Measurements from ENCODE around the gene CCNF.

The CCNF gene

GRCh38 chr16:2481676-2482075 is 52.4 kb downstream of the CCNF start:
- Histone ChIP-seq H3K9ac (peak overlapping the region; percentile 66; the same call in 1 of the 2 replicates), H3K4me1 (peaks cover 84% of the 10 kb centered on the region), H3K4me2 (peak overlapping the region; percentile 83; the same call in 1 of the 2 replicates), H3K4me3 (no peak overlapping the region), H4K20me1 (peaks cover 100% of the 10 kb centered on the region), H3K27me3 (no peaks in the 10 kb centered on the region), H3K9me3 (no peaks in the 10 kb centered on the region), H3K36me3 (peaks cover 56% of the 10 kb centered on the region), H3K27ac (peak overlapping the region; percentile 67; the same call in 1 of the 2 replicates)
- no peak for TF ChIP-seq Cebpa-rat (IDR thresholded peaks at IDR 0.05)

- Histone ChIP-seq H3K4me3 (no peak overlapping the region; the same call in 1 of the 2 replicates), H3K27ac (peak overlapping the region; percentile 67), H3K4me1 (peaks cover 84% of the 10 kb centered on the region), H3K9me3 (no peaks in the 10 kb centered on the region), H4K20me1 (peaks cover 100% of the 10 kb centered on the region), H3K36me3 (peaks cover 56% of the 10 kb centered on the region), H3K27me3 (no peaks in the 10 kb centered on the region), H3K9ac (peak overlapping the region; percentile 66), H3K4me2 (peak overlapping the region; percentile 83)
- TF ChIP-seq Cebpa-rat (IDR thresholded peaks at IDR 0.05) = no peak
Observed at GRCh38 chr16:2482249-2482648, 53.0 kb downstream of the CCNF start.

- H3K4me3 ChIP-seq = no peak overlapping the region; the same call in 1 of the 2 replicates
- H3K4me1 ChIP-seq = peaks cover 84% of the 10 kb centered on the region
- H3K9ac ChIP-seq = peak overlapping the region; percentile 66
- no peaks in the 10 kb centered on the region for H3K9me3 ChIP-seq
- H4K20me1 ChIP-seq = peaks cover 100% of the 10 kb centered on the region
- no peaks in the 10 kb centered on the region for H3K27me3 ChIP-seq
- no peak for TF ChIP-seq Cebpa-rat (IDR thresholded peaks at IDR 0.05)
- peaks cover 53% of the 10 kb centered on the region for H3K36me3 ChIP-seq
- peak overlapping the region; percentile 67 for H3K27ac ChIP-seq
- H3K4me2 ChIP-seq = peak overlapping the region; percentile 83
Observed at GRCh38 chr16:2482708-2483534, 53.7 kb downstream of the CCNF start.

- H3K27me3 ChIP-seq = no peaks in the 10 kb centered on the region
- no peaks in the 10 kb centered on the region for H3K9me3 ChIP-seq
- H3K4me1 ChIP-seq = peaks cover 85% of the 10 kb centered on the region
- no peak for TF ChIP-seq Cebpa-rat (IDR thresholded peaks at IDR 0.05)
- peak overlapping the region; percentile 66 for H3K9ac ChIP-seq
- peak overlapping the region; percentile 83 for H3K4me2 ChIP-seq
- H3K36me3 ChIP-seq = peaks cover 40% of the 10 kb centered on the region
- H3K27ac ChIP-seq = peak overlapping the region; percentile 67
- peaks cover 100% of the 10 kb centered on the region for H4K20me1 ChIP-seq
- H3K4me3 ChIP-seq = no peak overlapping the region; the same call in 1 of the 2 replicates
Observed at GRCh38 chr16:2483939-2484897, 55.0 kb downstream of the CCNF start.

- Histone ChIP-seq H3K27ac (peak overlapping the region; percentile 67), H4K20me1 (peaks cover 100% of the 10 kb centered on the region), H3K36me3 (peaks cover 40% of the 10 kb centered on the region), H3K4me2 (peak overlapping the region; percentile 83), H3K27me3 (no peaks in the 10 kb centered on the region), H3K4me1 (peaks cover 85% of the 10 kb centered on the region), H3K4me3 (no peak overlapping the region), H3K9ac (peak overlapping the region; percentile 56), H3K9me3 (no peaks in the 10 kb centered on the region)
- no peak; the same call in 1 of the 2 replicates for TF ChIP-seq Cebpa-rat (IDR thresholded peaks at IDR 0.05)
Observed at GRCh38 chr16:2484898-2485508, 55.8 kb downstream of the CCNF start.

GRCh38 chr16:2485811-2486507 is 56.7 kb downstream of the CCNF start:
- peaks cover 76% of the 10 kb centered on the region for H3K4me1 ChIP-seq
- H3K36me3 ChIP-seq = peaks cover 40% of the 10 kb centered on the region
- H3K4me3 ChIP-seq = no peak overlapping the region
- H3K9ac ChIP-seq = peak overlapping the region; percentile 56
- H3K9me3 ChIP-seq = no peaks in the 10 kb centered on the region
- no peaks in the 10 kb centered on the region for H3K27me3 ChIP-seq
- TF ChIP-seq Cebpa-rat (IDR thresholded peaks at IDR 0.05) = no peak
- H4K20me1 ChIP-seq = peaks cover 100% of the 10 kb centered on the region
- peak overlapping the region; percentile 83 for H3K4me2 ChIP-seq
- H3K27ac ChIP-seq = peak overlapping the region; percentile 67

- Histone ChIP-seq H4K20me1 (peaks cover 100% of the 10 kb centered on the region), H3K27ac (peak overlapping the region; percentile 67), H3K4me1 (peaks cover 66% of the 10 kb centered on the region), H3K4me2 (peak overlapping the region; percentile 83), H3K9ac (peak overlapping the region; percentile 56), H3K36me3 (peaks cover 38% of the 10 kb centered on the region), H3K27me3 (no peaks in the 10 kb centered on the region), H3K4me3 (no peak overlapping the region), H3K9me3 (no peaks in the 10 kb centered on the region)
- TF ChIP-seq Cebpa-rat (IDR thresholded peaks at IDR 0.05) = no peak
Observed at GRCh38 chr16:2486645-2487516, 57.6 kb downstream of the CCNF start.

GRCh38 chr16:2487517-2487842 is 58.2 kb downstream of the CCNF start:
- Histone ChIP-seq H3K27ac (peak overlapping the region; percentile 50), H3K4me2 (peak overlapping the region; percentile 83), H3K9me3 (no peaks in the 10 kb centered on the region), H3K4me3 (no peak overlapping the region), H3K9ac (peak overlapping the region; percentile 56), H3K27me3 (no peaks in the 10 kb centered on the region), H4K20me1 (peaks cover 100% of the 10 kb centered on the region), H3K4me1 (peaks cover 60% of the 10 kb centered on the region), H3K36me3 (peaks cover 44% of the 10 kb centered on the region)
- TF ChIP-seq Cebpa-rat (IDR thresholded peaks at IDR 0.05) = no peak
